HepG2 (cell line): ENCODE measurements around the gene EXOC3L4. TPM values are rescaled to one million over a fixed set of nuclear protein-coding genes. Genes with fewer than 3 reads are reported as not detected.
A peak's percentile ranks its signal among the peaks of the same experiment; 100 is the strongest.

Source experiments
- ATAC-seq: fragments of 200-7000 bp; cut with Tn5 transposase; 3 replicates; pipeline ENCODE4 v1.9.1; 2020; ENCODE audit warnings: mild to moderate bottlenecking, moderate library complexity
- BruUV-seq: library from RNA; stranded (reverse); fragments of 400-500 nt; replicated peaks from 2 replicates; lab custom pipeline; 2021; lab: Mats Ljungman, UMichigan
- CTCF ChIA-PET: fragments of 300-600 bp; formaldehyde crosslinking; extraction: SDS; loops from one replicate; lab custom pipeline; 2021; ENCODE audit warnings: low total read pairs, inconsistent platforms, low intra/inter-chr PET ratio; lab: Yijun Ruan, JAX
- POLR2A ChIA-PET: fragments of 350-600 bp; sonication (Branson Sonifier 250); formaldehyde crosslinking; loops from one replicate; lab custom pipeline; 2020; ENCODE audit warnings: antibody characterized with exemption, inconsistent platforms; lab: Yijun Ruan, JAX
- DNase-seq: peaks from one replicate; pipeline ENCODE4 v3.0.0-alpha.2; 2015; ENCODE audit warnings: low spot score
- FAIRE-seq: peaks from 3 replicates; lab custom pipeline; 2011; peaks lifted over from hg19 to GRCh38; lab: Jason Lieb, UNC
- H2AFZ ChIP-seq: one replicate; pipeline ENCODE4 v1.6.1; 2011; ENCODE audit warnings: low read length, inconsistent platforms
- H3K27ac ChIP-seq: fragments of 300-600 bp; 3 replicates; pipeline ENCODE4 v1.8.0; 2011; ENCODE audit warnings: mixed run types, mild to moderate bottlenecking, mixed read lengths, low read length, inconsistent platforms; ENCODE audit not compliant: insufficient read depth; ENCODE audit errors: extremely low read length
- H3K27me3 ChIP-seq, 2 experiments: fragments of 200-600 bp in 1 of 2; 2 replicates in 1 of 2; 3 replicates in 1 of 2; pipeline versions ENCODE4 v1.6.0 to v1.8.0; 2011; ENCODE audit warnings: low read length in 2 of 2, mild to moderate bottlenecking in 2 of 2, moderate library complexity in 2 of 2, inconsistent platforms in 1 of 2; ENCODE audit not compliant: insufficient read depth in 2 of 2, control insufficient read depth in 1 of 2
- H3K36me3 ChIP-seq, 2 experiments: fragments of 200-600 bp in 1 of 2; replicated peaks in 1 of 2; 2 replicates in 1 of 2; 3 replicates in 1 of 2; pipeline versions ENCODE4 v1.5.1 to v1.8.0; 2011; ENCODE audit warnings: low read length in 2 of 2, inconsistent platforms in 1 of 2; ENCODE audit not compliant: insufficient read depth in 2 of 2, control insufficient read depth in 1 of 2
- H3K4me1 ChIP-seq: 2 replicates; pipeline ENCODE4 v1.5.1; 2012; ENCODE audit warnings: low read length, inconsistent platforms; ENCODE audit not compliant: insufficient read depth
- H3K4me2 ChIP-seq: 2 replicates; pipeline ENCODE4 v1.6.0; 2011; ENCODE audit warnings: low read depth, low read length, inconsistent platforms
- H3K4me3 ChIP-seq, 3 experiments: fragments of 200-600 bp in 1 of 3; sonication (generic), shearing (Covaris generic) in 1 of 3; replicated peaks in 1 of 3; 2 replicates each; pipeline ENCODE4 v1.5.1; 2011 to 2016; ENCODE audit warnings: low read length in 3 of 3, inconsistent platforms in 2 of 3, low read depth in 2 of 3, mild to moderate bottlenecking in 2 of 3, control low read depth in 1 of 3, mixed read lengths in 1 of 3; ENCODE audit not compliant: insufficient read depth in 1 of 3
- H3K79me2 ChIP-seq: one replicate; pipeline ENCODE4 v1.6.1; 2011; ENCODE audit warnings: low read length, inconsistent platforms; ENCODE audit not compliant: insufficient read depth
- H3K9ac ChIP-seq: 2 replicates; pipeline ENCODE4 v1.6.0; 2011; ENCODE audit warnings: mild to moderate bottlenecking, low read depth, low read length, inconsistent platforms; ENCODE audit not compliant: insufficient read depth
- H3K9me3 ChIP-seq: 2 replicates; pipeline ENCODE4 v1.5.1; 2012; ENCODE audit warnings: mild to moderate bottlenecking, low read length
- H4K20me1 ChIP-seq: 2 replicates; pipeline ENCODE4 v1.6.0; 2011; ENCODE audit warnings: inconsistent platforms, mild to moderate bottlenecking, low read length, moderate library complexity; ENCODE audit not compliant: insufficient read depth
- FOXP1 ChIP-seq, 2 experiments: fragments of 450-650 bp in 1 of 2; IDR thresholded peaks; 2 replicates each; pipeline ENCODE4 v1.6.1; 2017 to 2018; ENCODE audit warnings: antibody characterized with exemption in 1 of 2
- MAFF ChIP-seq: IDR thresholded peaks from 2 replicates; pipeline ENCODE4 v1.6.1; 2011; ENCODE audit warnings: low read depth, low read length, improper control_type of control experiment
- ZKSCAN1 ChIP-seq: fragments of 150-350 bp; IDR thresholded peaks from 2 replicates; pipeline ENCODE4 v1.6.1; 2014; ENCODE audit warnings: low read length
- ZNF768 ChIP-seq: sonication (generic); formaldehyde crosslinking; IDR thresholded peaks from 2 replicates; pipeline ENCODE4 v1.4.0; 2020; ENCODE audit warnings: missing genetic modification reagents
- WGBS: methylation state at CpG from one replicate; pipeline ENCODE4 v1.1.6; 2017; ENCODE audit warnings: low lambda C conversion rate; 5-methylcytosine and 5-hydroxymethylcytosine counted together
- in situ Hi-C: cut with HindIII; loops from 2 replicates; pipeline ENCODE4 v1.10.0; 2017; ENCODE audit warnings: low pct_unique_long_range_greater_than_20kb; ENCODE audit not compliant: extremely low pct_ligation_motif_present
- intact Hi-C: fragments of 100-400 bp; cut with micrococcal nuclease; formaldehyde crosslinking; loops from one replicate; pipeline ENCODE4 v1.10.0; 2022; ENCODE audit not compliant: unreplicated experiment
- polyA plus RNA-seq, 8 experiments: library from polyadenylated mRNA; depleted of rRNA in 3 of 8; stranded (reverse) in 7 of 8; unstranded in 1 of 8; fragments of >200 nt; fragmentation: Illumina TruSeq in 4 of 8; extraction: Trizol in 4 of 8; gene quantifications; 2 replicates each; pipeline versions ENCODE4 v1.2.1 to v1.2.3, GENCODE V29; 2011 to 2016; ENCODE audit warnings: low read depth in 4 of 8, missing spikeins in 1 of 8, mixed read lengths in 1 of 8; ENCODE audit not compliant: insufficient read depth in 1 of 8
- total RNA-seq, 5 experiments: library from RNA; depleted of rRNA; stranded (reverse); fragments of >200 nt; fragmentation: Illumina TruSeq; extraction: Trizol; gene quantifications; 2 replicates each; pipeline ENCODE4 v1.2.3, GENCODE V29; 2016; ENCODE audit warnings: low read depth in 1 of 5

EXOC3L4 gene
- total and polyA plus RNA-seq, 2 of the 13 experiments (the other 11 are each of a cell fraction or from before 2014, with no cell fraction given), result 11.8 to 27.0 TPM

DNA sequence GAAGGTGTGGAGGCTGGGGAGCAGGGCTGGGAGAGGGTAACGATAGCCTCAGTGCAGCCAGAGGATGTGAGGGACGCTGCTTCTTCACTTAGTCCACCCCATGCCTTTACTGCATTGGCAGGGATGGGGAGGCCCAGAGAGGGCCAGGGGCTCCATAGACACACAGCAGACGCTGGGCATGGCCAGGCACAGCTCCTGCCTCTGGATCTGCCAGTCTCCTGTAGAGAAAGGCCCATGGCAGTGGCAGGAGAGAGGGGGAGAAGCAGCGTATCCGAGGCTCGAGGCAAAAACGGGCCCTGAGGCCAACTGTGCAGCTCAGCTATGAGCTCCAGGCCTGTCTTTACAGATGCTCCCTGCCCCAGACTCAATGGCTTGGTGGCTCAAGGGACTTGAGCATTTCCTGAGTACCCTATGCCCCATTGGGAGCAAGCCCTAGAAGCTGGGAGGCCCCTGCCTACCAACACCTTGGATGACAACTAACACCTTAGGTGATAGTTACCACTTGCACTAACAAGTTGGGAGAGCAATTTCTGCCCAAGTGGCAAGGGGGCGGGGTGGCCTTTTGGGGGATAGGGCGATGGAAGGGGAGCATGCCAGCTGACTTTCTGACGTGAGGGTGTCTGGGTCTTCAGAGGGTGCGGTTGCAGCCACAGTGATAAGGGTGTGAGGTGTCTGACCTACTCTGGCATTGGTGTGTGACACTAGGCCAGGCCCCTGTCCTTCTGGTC is 15.5 kb upstream of the EXOC3L4 start:
- Histone ChIP-seq H4K20me1 (no peaks in the 10 kb centered on the region), H3K79me2 (no peaks in the 10 kb centered on the region), H3K4me2 (no peak overlapping the region), H3K4me3 (no peak overlapping the region), H3K36me3 (no peaks in the 10 kb centered on the region), H3K9me3 (no peaks in the 10 kb centered on the region), H2AFZ (no peak overlapping the region), H3K9ac (no peak overlapping the region), H3K27ac (no peak overlapping the region), H3K27me3 (peaks cover 2 to 26% of the 10 kb centered on the region in 2 experiments; a peak in 3 of 5 replicates), H3K4me1 (peaks cover 33% of the 10 kb centered on the region)
- ChIA-PET POLR2A (interaction anchor here (0.7 kb wide), 1 partner anchor 21 kb away, joined by 3 read pairs; no protein-coding TSS in a partner anchor), CTCF (interaction anchor here (1.3 to 2.0 kb wide), 3 partner anchors 13 to 214 kb away, joined by 4 to 8 read pairs (median 6); no protein-coding TSS in a partner anchor)
- ATAC-seq (no peak), DNase-seq (no peak), FAIRE-seq (no peak)
- no TSS peak for BruUV-seq
- in situ Hi-C loops (loop anchor here (5.0 kb wide), 1 partner anchor 213 kb away; no protein-coding TSS in a partner anchor), intact Hi-C loops (loop anchor here (1.0 kb wide), 1 partner anchor 213 kb away; no protein-coding TSS in a partner anchor)
- TF ChIP-seq ZNF768 (peak; percentile 92), ZKSCAN1 (no peak)
- 15% methylated on average over 9 of the region's 11 CpGs for WGBS

DNA sequence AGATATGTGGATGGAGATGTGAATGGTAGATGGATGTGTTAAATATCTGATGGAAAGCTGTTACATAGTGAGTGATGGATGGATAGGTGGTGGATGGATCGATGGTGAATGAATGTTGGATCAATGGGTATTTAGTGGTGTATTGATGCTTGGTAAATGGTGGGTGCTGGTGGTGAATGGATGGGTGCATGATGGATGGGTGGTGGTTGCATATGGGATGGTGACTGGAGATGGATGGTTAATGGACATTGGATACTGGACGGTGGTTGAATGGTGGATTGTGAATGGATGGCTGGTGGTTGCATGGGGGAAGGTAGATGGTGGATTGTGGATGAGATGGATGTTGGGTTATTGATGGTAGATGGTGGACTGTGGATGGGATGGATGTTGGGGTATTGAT is 12.6 kb upstream of the EXOC3L4 start:
- Histone ChIP-seq H4K20me1 (no peaks in the 10 kb centered on the region), H3K27me3 (peaks cover 0 to 31% of the 10 kb centered on the region in 2 experiments; a peak in 4 of 5 replicates), H2AFZ (no peak overlapping the region), H3K27ac (no peak overlapping the region), H3K4me2 (no peak overlapping the region), H3K79me2 (no peaks in the 10 kb centered on the region), H3K9ac (no peak overlapping the region), H3K36me3 (no peaks in the 10 kb centered on the region), H3K9me3 (no peaks in the 10 kb centered on the region), H3K4me3 (no peak overlapping the region), H3K4me1 (peaks cover 40% of the 10 kb centered on the region)
- DNase-seq (no peak), FAIRE-seq (no peak), ATAC-seq (no peak)
- in situ Hi-C loops, result no loop called here
- CTCF ChIA-PET, result no interaction called here
- TF ChIP-seq MAFF (no peak), FOXP1 (IDR thresholded peaks at IDR 0.05) (0 out of 2 replicates have a peak, but pooled peaks have one; percentile 18), FOXP1 (CRISPR knock-in tag; IDR thresholded peaks at IDR 0.05) (no peak)
- intact Hi-C loops, result no loop called here
- 31% methylated on average over 2 of the region's 2 CpGs for WGBS
- BruUV-seq, result no TSS peak
- POLR2A ChIA-PET, result no interaction called here
